HepG2 (cell line): ENCODE data around the gene NFATC3. TPM values are rescaled to one million over a fixed set of nuclear protein-coding genes. Genes with fewer than 3 reads are reported as not detected.

Experiments
- ATF6 ChIP-seq: sonication (generic); formaldehyde crosslinking; conservative IDR thresholded peaks from 2 replicates; pipeline ENCODE4 v1.4.0; 2020; ENCODE audit warnings: missing genetic modification reagents
- CBFB ChIP-seq: sonication (generic); formaldehyde crosslinking; IDR thresholded peaks from 2 replicates; pipeline ENCODE4 v1.4.0; 2020; ENCODE audit warnings: missing genetic modification reagents
- ERF ChIP-seq: IDR thresholded peaks from 2 replicates; pipeline ENCODE4 v1.6.1; 2018; ENCODE audit warnings: missing biosample characterization, missing genetic modification reagents
- FOSL2 ChIP-seq: sonication (generic); formaldehyde crosslinking; IDR thresholded peaks from 2 replicates; pipeline ENCODE4 v1.4.0; 2020; ENCODE audit warnings: missing genetic modification reagents
- GABPB1 ChIP-seq: IDR thresholded peaks from 2 replicates; pipeline ENCODE4 v1.6.1; 2016; ENCODE audit warnings: mild to moderate bottlenecking, missing genetic modification reagents, moderate library complexity, missing compliant biosample characterization
- GATAD1 ChIP-seq: IDR thresholded peaks from 2 replicates; pipeline ENCODE4 v1.6.1; 2016; ENCODE audit warnings: missing genetic modification reagents, missing compliant biosample characterization
- HNF4G ChIP-seq, 2 experiments: sonication (generic) in 1 of 2; formaldehyde crosslinking in 1 of 2; IDR thresholded peaks; 2 replicates each; pipeline versions ENCODE4 v1.4.0 to v1.6.1; 2011 to 2020; ENCODE audit warnings: borderline replicate concordance in 2 of 2, low read depth in 2 of 2, mild to moderate bottlenecking in 2 of 2, low read length in 1 of 2, missing genetic modification reagents in 1 of 2, moderate library complexity in 1 of 2
- HOXD1 ChIP-seq: sonication (generic); formaldehyde crosslinking; IDR thresholded peaks from 2 replicates; pipeline ENCODE4 v1.5.0; 2020; ENCODE audit warnings: missing genetic modification reagents
- KAT8 ChIP-seq: IDR thresholded peaks from 2 replicates; pipeline ENCODE4 v1.6.1; 2016; ENCODE audit warnings: missing genetic modification reagents, missing compliant biosample characterization
- KLF9 ChIP-seq: IDR thresholded peaks from 2 replicates; pipeline ENCODE4 v1.6.1; 2016; ENCODE audit warnings: low read depth
- SMARCE1 ChIP-seq: fragments of 450-650 bp; IDR thresholded peaks from 2 replicates; pipeline ENCODE4 v1.6.1; 2017; ENCODE audit warnings: borderline replicate concordance
- SP5 ChIP-seq: IDR thresholded peaks from 2 replicates; pipeline ENCODE4 v1.6.1; 2016; ENCODE audit warnings: low read depth, borderline replicate concordance
- ZNF441 ChIP-seq: sonication (generic); formaldehyde crosslinking; IDR thresholded peaks from 2 replicates; pipeline ENCODE4 v1.7.0; 2021; ENCODE audit warnings: missing genetic modification reagents, borderline replicate concordance
- ZNF503 ChIP-seq: sonication (generic); formaldehyde crosslinking; IDR thresholded peaks from 2 replicates; pipeline ENCODE4 v1.4.0; 2020; ENCODE audit warnings: missing genetic modification reagents
- ZSCAN21 ChIP-seq: sonication (generic); formaldehyde crosslinking; IDR thresholded peaks from 2 replicates; pipeline ENCODE4 v1.8.0; 2022; ENCODE audit warnings: mild to moderate bottlenecking, missing genetic modification reagents, moderate library complexity, borderline replicate concordance
- polyA plus RNA-seq, 8 experiments: library from polyadenylated mRNA; depleted of rRNA in 3 of 8; stranded (reverse) in 7 of 8; unstranded in 1 of 8; fragments of >200 nt; fragmentation: Illumina TruSeq in 4 of 8; extraction: Trizol in 4 of 8; gene quantifications; 2 replicates each; pipeline versions ENCODE4 v1.2.1 to v1.2.3, GENCODE V29; 2011 to 2016; ENCODE audit warnings: low read depth in 4 of 8, missing spikeins in 1 of 8, mixed read lengths in 1 of 8; ENCODE audit not compliant: insufficient read depth in 1 of 8
- total RNA-seq, 5 experiments: library from RNA; depleted of rRNA; stranded (reverse); fragments of >200 nt; fragmentation: Illumina TruSeq; extraction: Trizol; gene quantifications; 2 replicates each; pipeline ENCODE4 v1.2.3, GENCODE V29; 2016; ENCODE audit warnings: low read depth in 1 of 5
- TF ChIP-seq, protein P1 (sequence below): sonication (generic); formaldehyde crosslinking; IDR thresholded peaks from 2 replicates; pipeline ENCODE4 v1.5.1; 2020; ENCODE audit warnings: mild to moderate bottlenecking, missing genetic modification reagents, moderate library complexity
- TF ChIP-seq, protein P2 (sequence below): sonication (generic); formaldehyde crosslinking; IDR thresholded peaks from 2 replicates; pipeline ENCODE4 v1.5.0; 2020; ENCODE audit warnings: missing genetic modification reagents
- TF ChIP-seq, protein P3 (sequence below): sonication (generic); formaldehyde crosslinking; IDR thresholded peaks from 2 replicates; pipeline ENCODE4 v1.8.1; 2023; ENCODE audit warnings: mild to moderate bottlenecking, missing genetic modification reagents

The NFATC3 gene
- total and polyA plus RNA-seq, 2 of the 13 experiments (the other 11 are each of a cell fraction or from before 2014, with no cell fraction given) = 52.6 to 62.7 TPM

- TF ChIP-seq GABPB1 = peak; percentile 94
- peak; percentile 9 for TF ChIP-seq HOXD1 (CRISPR knock-in tag)
- no peak for TF ChIP-seq KLF9 (CRISPR knock-in tag)
- peak; percentile 4; the same call in 1 of the 2 replicates for TF ChIP-seq ZSCAN21 (CRISPR knock-in tag)
- TF ChIP-seq, protein P1, sequence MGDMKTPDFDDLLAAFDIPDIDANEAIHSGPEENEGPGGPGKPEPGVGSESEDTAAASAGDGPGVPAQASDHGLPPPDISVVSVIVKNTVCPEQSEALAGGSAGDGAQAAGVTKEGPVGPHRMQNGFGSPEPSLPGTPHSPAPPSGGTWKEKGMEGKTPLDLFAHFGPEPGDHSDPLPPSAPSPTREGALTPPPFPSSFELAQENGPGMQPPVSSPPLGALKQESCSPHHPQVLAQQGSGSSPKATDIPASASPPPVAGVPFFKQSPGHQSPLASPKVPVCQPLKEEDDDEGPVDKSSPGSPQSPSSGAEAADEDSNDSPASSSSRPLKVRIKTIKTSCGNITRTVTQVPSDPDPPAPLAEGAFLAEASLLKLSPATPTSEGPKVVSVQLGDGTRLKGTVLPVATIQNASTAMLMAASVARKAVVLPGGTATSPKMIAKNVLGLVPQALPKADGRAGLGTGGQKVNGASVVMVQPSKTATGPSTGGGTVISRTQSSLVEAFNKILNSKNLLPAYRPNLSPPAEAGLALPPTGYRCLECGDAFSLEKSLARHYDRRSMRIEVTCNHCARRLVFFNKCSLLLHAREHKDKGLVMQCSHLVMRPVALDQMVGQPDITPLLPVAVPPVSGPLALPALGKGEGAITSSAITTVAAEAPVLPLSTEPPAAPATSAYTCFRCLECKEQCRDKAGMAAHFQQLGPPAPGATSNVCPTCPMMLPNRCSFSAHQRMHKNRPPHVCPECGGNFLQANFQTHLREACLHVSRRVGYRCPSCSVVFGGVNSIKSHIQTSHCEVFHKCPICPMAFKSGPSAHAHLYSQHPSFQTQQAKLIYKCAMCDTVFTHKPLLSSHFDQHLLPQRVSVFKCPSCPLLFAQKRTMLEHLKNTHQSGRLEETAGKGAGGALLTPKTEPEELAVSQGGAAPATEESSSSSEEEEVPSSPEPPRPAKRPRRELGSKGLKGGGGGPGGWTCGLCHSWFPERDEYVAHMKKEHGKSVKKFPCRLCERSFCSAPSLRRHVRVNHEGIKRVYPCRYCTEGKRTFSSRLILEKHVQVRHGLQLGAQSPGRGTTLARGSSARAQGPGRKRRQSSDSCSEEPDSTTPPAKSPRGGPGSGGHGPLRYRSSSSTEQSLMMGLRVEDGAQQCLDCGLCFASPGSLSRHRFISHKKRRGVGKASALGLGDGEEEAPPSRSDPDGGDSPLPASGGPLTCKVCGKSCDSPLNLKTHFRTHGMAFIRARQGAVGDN (CRISPR knock-in tag) = peak; percentile 82
- peak; percentile 91 for TF ChIP-seq KAT8
- peak; percentile 73 for TF ChIP-seq ZNF441 (CRISPR knock-in tag)
- TF ChIP-seq SMARCE1 = no peak
- TF ChIP-seq ZNF503 = peak; percentile 89; the same call in 1 of the 2 replicates
- TF ChIP-seq ATF6 = peak; percentile 32; the same call in 1 of the 2 replicates
- TF ChIP-seq, protein P2, sequence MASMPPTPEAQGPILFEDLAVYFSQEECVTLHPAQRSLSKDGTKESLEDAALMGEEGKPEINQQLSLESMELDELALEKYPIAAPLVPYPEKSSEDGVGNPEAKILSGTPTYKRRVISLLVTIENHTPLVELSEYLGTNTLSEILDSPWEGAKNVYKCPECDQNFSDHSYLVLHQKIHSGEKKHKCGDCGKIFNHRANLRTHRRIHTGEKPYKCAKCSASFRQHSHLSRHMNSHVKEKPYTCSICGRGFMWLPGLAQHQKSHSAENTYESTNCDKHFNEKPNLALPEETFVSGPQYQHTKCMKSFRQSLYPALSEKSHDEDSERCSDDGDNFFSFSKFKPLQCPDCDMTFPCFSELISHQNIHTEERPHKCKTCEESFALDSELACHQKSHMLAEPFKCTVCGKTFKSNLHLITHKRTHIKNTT (CRISPR knock-in tag) = no peak
- TF ChIP-seq, protein P3, sequence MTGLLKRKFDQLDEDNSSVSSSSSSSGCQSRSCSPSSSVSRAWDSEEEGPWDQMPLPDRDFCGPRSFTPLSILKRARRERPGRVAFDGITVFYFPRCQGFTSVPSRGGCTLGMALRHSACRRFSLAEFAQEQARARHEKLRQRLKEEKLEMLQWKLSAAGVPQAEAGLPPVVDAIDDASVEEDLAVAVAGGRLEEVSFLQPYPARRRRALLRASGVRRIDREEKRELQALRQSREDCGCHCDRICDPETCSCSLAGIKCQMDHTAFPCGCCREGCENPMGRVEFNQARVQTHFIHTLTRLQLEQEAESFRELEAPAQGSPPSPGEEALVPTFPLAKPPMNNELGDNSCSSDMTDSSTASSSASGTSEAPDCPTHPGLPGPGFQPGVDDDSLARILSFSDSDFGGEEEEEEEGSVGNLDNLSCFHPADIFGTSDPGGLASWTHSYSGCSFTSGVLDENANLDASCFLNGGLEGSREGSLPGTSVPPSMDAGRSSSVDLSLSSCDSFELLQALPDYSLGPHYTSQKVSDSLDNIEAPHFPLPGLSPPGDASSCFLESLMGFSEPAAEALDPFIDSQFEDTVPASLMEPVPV (CRISPR knock-in tag) = peak; percentile 73
- TF ChIP-seq GATAD1 (CRISPR knock-in tag) = peak; percentile 41; the same call in 1 of the 2 replicates
- TF ChIP-seq HNF4G (IDR thresholded peaks at IDR 0.05; ENCODE audit: borderline replicate concordance, low read depth, low read length) = peak; percentile 40; the same call in 1 of the 2 replicates
- peak; percentile 41; the same call in 1 of the 2 replicates for TF ChIP-seq HNF4G (CRISPR knock-in tag; IDR thresholded peaks at IDR 0.05; ENCODE audit: borderline replicate concordance, low read depth)
- peak; percentile 93 for TF ChIP-seq ERF (CRISPR knock-in tag)
- peak; percentile 99 for TF ChIP-seq SP5 (CRISPR knock-in tag)
- peak; percentile 100 for TF ChIP-seq CBFB (CRISPR knock-in tag)
- TF ChIP-seq FOSL2 (CRISPR knock-in tag) = peak; percentile 38; the same call in 1 of the 2 replicates
These were observed 152.3 kb downstream of the NFATC3 start (continued) for GRCh38 chr16:68237243-68238028.
